Lung (tissue), 12 donors: ENCODE measurements around the gene ZNF48. TPM values are rescaled to one million over a fixed set of nuclear protein-coding genes. Genes with fewer than 3 reads are reported as not detected.
A peak's percentile ranks its signal among the peaks of the same experiment; 100 is the strongest.

ENCODE experiments used
- ATAC-seq: fragments of 200-7000 bp; cut with Tn5 transposase; one replicate; pipeline ENCODE4 v1.9.1; 2020; ENCODE audit warnings: moderate number of reproducible peaks; ENCODE audit not compliant: insufficient read depth, low FRiP score
- DNase-seq, 3 donors: peaks; one replicate each; pipeline ENCODE4 v3.0.0-alpha.2; 2013 to 2017
- H3K27ac ChIP-seq, 2 donors: one replicate each; pipeline ENCODE4 v1.5.1; 2013; ENCODE audit warnings: mild to moderate bottlenecking in 2 of 2, moderate library complexity in 2 of 2, control low read depth in 1 of 2, inconsistent platforms in 1 of 2, low read depth in 1 of 2, low read length in 1 of 2
- H3K27me3 ChIP-seq, 3 donors: one replicate each; pipeline ENCODE4 v1.5.1; 2013; ENCODE audit warnings: low read length in 2 of 3; ENCODE audit not compliant: control insufficient read depth in 3 of 3, insufficient read depth in 3 of 3
- H3K36me3 ChIP-seq, 4 donors: one replicate each; pipeline ENCODE4 v1.5.1; 2013; ENCODE audit warnings: low read length in 4 of 4, mild to moderate bottlenecking in 1 of 4, moderate library complexity in 1 of 4; ENCODE audit not compliant: control insufficient read depth in 4 of 4, insufficient read depth in 4 of 4
- H3K4me1 ChIP-seq, 5 donors: one replicate each; pipeline ENCODE4 v1.5.1; 2013; ENCODE audit warnings: low read length in 5 of 5, mild to moderate bottlenecking in 2 of 5, moderate library complexity in 1 of 5; ENCODE audit not compliant: control insufficient read depth in 5 of 5, insufficient read depth in 5 of 5
- H3K4me3 ChIP-seq: one replicate; pipeline ENCODE4 v1.5.1; 2013; ENCODE audit warnings: mild to moderate bottlenecking, control low read depth, moderate library complexity
- H3K9ac ChIP-seq, 2 donors: one replicate each; pipeline ENCODE4 v1.5.1; 2013; ENCODE audit warnings: low read length in 2 of 2, control low read depth in 1 of 2; ENCODE audit not compliant: insufficient read depth in 1 of 2
- H3K9me3 ChIP-seq, 4 donors: one replicate each; pipeline ENCODE4 v1.5.1; 2013; ENCODE audit warnings: low read length in 3 of 4, mild to moderate bottlenecking in 1 of 4, moderate library complexity in 1 of 4; ENCODE audit not compliant: control insufficient read depth in 4 of 4, insufficient read depth in 3 of 4
- WGBS, 2 donors: extraction: QIAGEN DNeasy Blood & Tissue Kit; methylation state at CpG; one replicate each; pipeline ENCODE4 v1.1.7; 2013; 5-methylcytosine and 5-hydroxymethylcytosine counted together
- polyA plus RNA-seq, 2 donors: library from polyadenylated mRNA; stranded (reverse); fragments of 200-250 nt; gene quantifications; one replicate each; pipeline ENCODE4 v1.2.1, GENCODE V29; 2013
- total RNA-seq, 2 donors: library from RNA; depleted of rRNA in 1 of 2; stranded (reverse); fragments of >200 nt in 1 of 2; gene quantifications; one replicate each; pipeline ENCODE4 v1.2.1, GENCODE V29; 2014 to 2021
- TF ChIP-seq, protein P1 (sequence below): IDR thresholded peaks from 2 replicates; pipeline ENCODE4 v1.5.1; 2012; ENCODE audit warnings: mild to moderate bottlenecking; ENCODE audit errors: control extremely low read depth, extremely low read depth
- donor health status: control.
- donor health status: control.
- donor health status: Bipolar disorder and iron deficiency.
- donor health status: healthy.
- donor health status: DM: yes; HTN: yes; CAD: no.

Gene ZNF48
- total and polyA plus RNA-seq, 4 donors: 4.2 to 8.0 (median 5.0) TPM

- no peak for ATAC-seq
- TF ChIP-seq, protein P1, sequence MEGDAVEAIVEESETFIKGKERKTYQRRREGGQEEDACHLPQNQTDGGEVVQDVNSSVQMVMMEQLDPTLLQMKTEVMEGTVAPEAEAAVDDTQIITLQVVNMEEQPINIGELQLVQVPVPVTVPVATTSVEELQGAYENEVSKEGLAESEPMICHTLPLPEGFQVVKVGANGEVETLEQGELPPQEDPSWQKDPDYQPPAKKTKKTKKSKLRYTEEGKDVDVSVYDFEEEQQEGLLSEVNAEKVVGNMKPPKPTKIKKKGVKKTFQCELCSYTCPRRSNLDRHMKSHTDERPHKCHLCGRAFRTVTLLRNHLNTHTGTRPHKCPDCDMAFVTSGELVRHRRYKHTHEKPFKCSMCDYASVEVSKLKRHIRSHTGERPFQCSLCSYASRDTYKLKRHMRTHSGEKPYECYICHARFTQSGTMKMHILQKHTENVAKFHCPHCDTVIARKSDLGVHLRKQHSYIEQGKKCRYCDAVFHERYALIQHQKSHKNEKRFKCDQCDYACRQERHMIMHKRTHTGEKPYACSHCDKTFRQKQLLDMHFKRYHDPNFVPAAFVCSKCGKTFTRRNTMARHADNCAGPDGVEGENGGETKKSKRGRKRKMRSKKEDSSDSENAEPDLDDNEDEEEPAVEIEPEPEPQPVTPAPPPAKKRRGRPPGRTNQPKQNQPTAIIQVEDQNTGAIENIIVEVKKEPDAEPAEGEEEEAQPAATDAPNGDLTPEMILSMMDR: no peak
- WGBS, 2 donors: 75 to 80% methylated on average over 8 of the region's 8 CpGs
These were observed 6.7 kb downstream of the ZNF48 start for GRCh38 chr16:30401768-30402425.

DNA sequence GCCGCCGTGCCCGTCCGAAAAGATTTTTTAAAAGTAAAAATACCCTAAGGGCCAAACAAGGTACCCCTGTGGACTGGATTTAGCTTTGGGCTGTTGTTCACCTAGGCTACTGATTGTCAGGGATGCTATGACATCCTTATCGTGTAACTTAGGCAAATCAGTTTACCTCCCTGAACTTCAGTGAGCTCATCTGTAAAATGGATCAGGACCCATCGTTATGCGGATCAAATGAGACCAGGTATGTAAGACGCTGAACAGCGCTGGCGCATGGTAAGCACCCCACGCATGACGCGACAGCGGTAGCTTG, 11.5 kb downstream of the ZNF48 start:
- peak overlapping the region in 1 of 2 donors; percentile 87 for H3K9ac ChIP-seq
- H3K4me1 ChIP-seq: peaks cover 0 to 21% (median 5%) of the 10 kb centered on the region in 5 donors
- H3K27me3 ChIP-seq: no peaks in the 10 kb centered on the region
- 15 to 21% methylated on average over 14 of the region's 14 CpGs for WGBS, 2 donors
- no peak for ATAC-seq
- H3K36me3 ChIP-seq: peaks cover 3 to 7% (median 5%) of the 10 kb centered on the region in 4 donors
- peak overlapping the region; percentile 75 to 85 for H3K27ac ChIP-seq
- DNase-seq: no peak
- H3K4me3 ChIP-seq: peak overlapping the region; percentile 46
- no peaks in the 10 kb centered on the region for H3K9me3 ChIP-seq
- TF ChIP-seq, protein P1: no peak

More at GRCh38 chr16:30401768-30402425, 6.7 kb downstream of the ZNF48 start:
- no peaks in the 10 kb centered on the region for H3K27me3 ChIP-seq
- no peak overlapping the region for H3K27ac ChIP-seq
- no peak for DNase-seq
- H3K36me3 ChIP-seq: peaks cover 0 to 12% (median 2%) of the 10 kb centered on the region in 4 donors
- peaks cover 0 to 15% (median 3%) of the 10 kb centered on the region in 5 donors for H3K4me1 ChIP-seq
- no peak overlapping the region for H3K9ac ChIP-seq
- H3K9me3 ChIP-seq: no peaks in the 10 kb centered on the region
- H3K4me3 ChIP-seq: no peak overlapping the region

DNA sequence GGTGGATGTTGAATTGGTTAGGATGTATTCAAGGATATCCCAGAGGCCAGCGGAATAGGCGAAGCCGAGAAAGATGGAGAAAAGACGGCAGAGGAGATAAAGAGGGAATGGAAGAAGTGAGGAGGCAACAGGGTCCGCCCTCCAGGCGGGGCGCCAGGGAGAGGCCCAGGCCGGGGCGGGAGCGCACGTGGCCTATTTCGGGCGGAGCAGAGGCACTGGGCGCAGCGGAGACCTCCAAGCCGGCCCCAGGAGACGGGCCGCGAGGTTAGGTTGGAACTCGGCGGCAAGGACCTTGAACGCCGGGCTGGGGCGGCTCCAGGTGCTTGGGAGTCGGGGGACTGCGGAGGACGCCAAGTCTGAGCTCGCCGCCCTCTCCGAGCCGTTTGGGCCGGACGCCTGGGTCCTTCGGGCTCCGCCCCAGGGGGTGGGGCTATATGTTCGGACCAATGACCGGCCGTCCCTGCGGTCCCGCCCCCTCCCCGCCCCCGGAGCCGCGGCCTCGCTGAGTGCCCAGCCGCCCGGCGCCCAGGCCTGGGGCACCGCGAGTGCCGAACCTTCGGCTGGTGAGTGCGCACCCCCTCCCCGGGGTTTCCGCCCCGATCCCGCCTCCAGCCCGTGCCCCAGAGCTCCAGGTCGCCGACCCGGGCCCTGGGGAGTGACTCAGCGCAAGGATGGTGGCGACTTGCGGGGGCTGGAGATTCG, 12.0 kb downstream of the ZNF48 start, which contains the start of gene ZNF771:
Gene ZNF771 (plus strand): TSS at position 505 of the 702 bp plus-strand sequence. CDS start 448 bp downstream, outside the sequence.
- peak within 1 kb of the TSS in 1 of 2 donors; percentile 87 for H3K9ac ChIP-seq
- H3K27ac ChIP-seq: peak within 1 kb of the TSS; percentile 75 to 85
- H3K4me3 ChIP-seq: peak within 1 kb of the TSS; percentile 66
- H3K4me1 ChIP-seq: peaks cover 0 to 21% (median 5%) of the 10 kb centered on the region in 5 donors
- DNase-seq (peak; percentile 92 to 94 (median 93)), ATAC-seq (peak; percentile 98)
- WGBS, 2 donors: 1% methylated on average over 41 to 65 of the region's 65 CpGs
- TF ChIP-seq, protein P1: no peak
- no peaks in the 10 kb centered on the region for H3K9me3 ChIP-seq
- peaks cover 3 to 7% (median 6%) of the 10 kb centered on the region in 4 donors for H3K36me3 ChIP-seq
- H3K27me3 ChIP-seq: no peaks in the 10 kb centered on the region
